ENCODE data around the gene MGLL. TPM values are rescaled to one million over a fixed set of nuclear protein-coding genes. Genes with fewer than 3 reads are reported as not detected.

MGLL gene
- total and polyA plus RNA-seq, 8 donors, result 8.6 to 318 (median 16.0) TPM

GRCh38 chr3:127770671-127771355 is 51.5 kb downstream of the MGLL start:
- DNase-seq (peak in 1 of 4 donors; percentile 43), ATAC-seq (no peak)
- Histone ChIP-seq H3K4me3 (no peak overlapping the region), H3K9me3 (no peaks in the 10 kb centered on the region), H3K27ac (peak overlapping the region in 1 of 2 donors; percentile 80), H3K36me3 (no peaks in the 10 kb centered on the region), H3K4me1 (peaks cover 19 to 91% of the 10 kb centered on the region in 2 donors), H3K27me3 (no peaks in the 10 kb centered on the region)
- intact Hi-C loops (cut with DNase I), result no loop called here
- no peak for TF ChIP-seq CTCF (IDR thresholded peaks at IDR 0.05)

- intact Hi-C loops (cut with DNase I), result no loop called here
Measured at GRCh38 chr3:127769284-127770081, 52.8 kb downstream of the MGLL start.

GRCh38 chr3:127768346-127769008 is 53.8 kb downstream of the MGLL start:
- intact Hi-C loops (cut with DNase I), result no loop called here
- peak; percentile 80 for ATAC-seq
- no peak for DNase-seq
- TF ChIP-seq CTCF (IDR thresholded peaks at IDR 0.05), result no peak
- no peaks in the 10 kb centered on the region for H3K27me3 ChIP-seq
- H3K27ac ChIP-seq, result peak overlapping the region; percentile 70 to 80
- no peak overlapping the region for H3K4me3 ChIP-seq
- no peaks in the 10 kb centered on the region for H3K9me3 ChIP-seq
- peaks cover 9 to 89% of the 10 kb centered on the region in 2 donors for H3K4me1 ChIP-seq
- no peaks in the 10 kb centered on the region for H3K36me3 ChIP-seq

More at GRCh38 chr3:127769284-127770081, 52.8 kb downstream of the MGLL start:
- no peak for TF ChIP-seq CTCF (IDR thresholded peaks at IDR 0.05)
- Histone ChIP-seq H3K27ac (peak overlapping the region; percentile 13 to 80), H3K27me3 (no peaks in the 10 kb centered on the region), H3K36me3 (no peaks in the 10 kb centered on the region), H3K4me3 (no peak overlapping the region), H3K4me1 (peaks cover 9 to 86% of the 10 kb centered on the region in 2 donors), H3K9me3 (no peaks in the 10 kb centered on the region)
- no peak for ATAC-seq
- no peak for DNase-seq

GRCh38 chr3:127767126-127767525 is 55.2 kb downstream of the MGLL start:
- Histone ChIP-seq H3K36me3 (no peaks in the 10 kb centered on the region), H3K27ac (peak overlapping the region in 1 of 2 donors; percentile 80), H3K4me1 (peaks cover 18 to 92% of the 10 kb centered on the region in 2 donors), H3K4me3 (no peak overlapping the region), H3K9me3 (no peaks in the 10 kb centered on the region), H3K27me3 (no peaks in the 10 kb centered on the region)
- no peak for DNase-seq
- TF ChIP-seq CTCF (IDR thresholded peaks at IDR 0.05), result no peak
- no peak for ATAC-seq
- intact Hi-C loops (cut with DNase I), result no loop called here

- intact Hi-C loops (cut with DNase I), result no loop called here
- TF ChIP-seq CTCF (IDR thresholded peaks at IDR 0.05), result no peak
- Histone ChIP-seq H3K9me3 (no peaks in the 10 kb centered on the region), H3K4me1 (peaks cover 30 to 92% of the 10 kb centered on the region in 2 donors), H3K27ac (no peak overlapping the region), H3K4me3 (no peak overlapping the region), H3K27me3 (no peaks in the 10 kb centered on the region), H3K36me3 (no peaks in the 10 kb centered on the region)
- ATAC-seq, result no peak
- DNase-seq, result no peak
Measured at GRCh38 chr3:127765735-127766134, 56.6 kb downstream of the MGLL start.
